Measurements from ENCODE around the gene LY6G5B. TPM values are rescaled to one million over a fixed set of nuclear protein-coding genes. Genes with fewer than 3 reads are reported as not detected.

Gene LY6G5B
- total and polyA plus RNA-seq, 2 experiments from 2014 or later: 7.9 to 8.4 TPM

DNA sequence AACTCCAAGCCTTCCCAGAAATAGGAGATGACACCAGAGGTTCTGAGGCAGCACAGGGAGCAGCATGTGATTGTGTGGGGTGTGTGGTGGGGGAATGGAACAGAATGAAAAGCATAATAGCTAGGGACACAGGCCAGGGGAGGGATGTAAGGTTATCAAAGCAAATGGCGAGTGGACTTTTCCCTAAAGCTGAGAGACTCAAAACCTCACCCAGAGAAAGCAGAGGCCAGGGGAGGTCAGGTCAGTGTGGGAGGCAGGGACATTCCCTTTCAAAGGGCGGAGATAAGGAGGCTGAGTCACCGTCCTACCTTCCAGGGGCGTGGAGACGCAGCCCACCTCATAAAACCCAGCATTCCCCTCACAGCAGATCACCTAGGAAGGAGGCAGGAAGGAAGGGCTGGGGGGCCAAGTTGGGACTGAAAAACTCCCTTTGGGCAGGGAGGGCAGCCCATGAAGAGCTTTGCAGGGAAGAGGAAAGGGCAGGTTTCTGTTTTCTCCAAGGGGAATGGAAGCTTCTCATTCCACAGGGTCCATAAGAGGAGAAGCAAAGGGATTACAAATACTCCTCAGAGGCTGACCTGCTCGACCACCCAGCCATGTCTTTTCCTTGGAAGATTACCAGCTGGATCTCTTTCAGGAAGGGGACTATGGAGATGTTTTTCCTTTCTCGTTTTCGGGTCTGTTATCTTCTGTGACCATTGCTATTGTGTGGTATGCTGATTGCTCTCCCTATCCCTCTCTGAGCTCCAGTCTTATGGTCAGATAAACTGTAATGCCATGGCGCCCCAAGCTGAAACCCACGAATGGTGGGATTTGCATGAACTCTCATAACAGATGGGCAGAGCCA is 20.7 kb downstream of the LY6G5B start:
- peaks cover 21% of the 10 kb centered on the region for H3K36me3 Mint-ChIP-seq (ENCODE audit: low read depth)
- H2AFZ ChIP-seq: no peak overlapping the region
- H3K79me2 ChIP-seq (replicated peaks; ENCODE audit: insufficient read depth): no peaks in the 10 kb centered on the region
- H3K9me2 ChIP-seq (ENCODE audit: insufficient read depth): no peaks in the 10 kb centered on the region
- no peaks in the 10 kb centered on the region; the same call in 2 of the 3 replicates for H3K4me1 Mint-ChIP-seq
- peaks cover 6% of the 10 kb centered on the region; the same call in 1 of the 2 replicates for H3K36me3 ChIP-seq (ENCODE audit: insufficient read depth)
- no peak overlapping the region for H3K4me3 Mint-ChIP-seq
- no peak overlapping the region for H3K27ac Mint-ChIP-seq
- peaks cover 6% of the 10 kb centered on the region for H3K27me3 Mint-ChIP-seq (ENCODE audit: insufficient read depth, low read depth, poor library complexity)
- TF ChIP-seq STAT1 (IDR thresholded peaks at IDR 0.05; ENCODE audit: unreplicated experiment): no peak
- no peak for TF ChIP-seq NANOG (IDR thresholded peaks at IDR 0.05; ENCODE audit: borderline replicate concordance)
- no peak for TF ChIP-seq POLR2AphosphoS5 (IDR thresholded peaks at IDR 0.05; ENCODE audit: low read depth)
- no peak for TF ChIP-seq ZNF331 (CRISPR knock-in tag; IDR thresholded peaks at IDR 0.05; ENCODE audit: low read depth)
- TF ChIP-seq CREB1 (CRISPR knock-in tag; IDR thresholded peaks at IDR 0.05; ENCODE audit: low read depth): no peak
- TF ChIP-seq, protein P1, sequence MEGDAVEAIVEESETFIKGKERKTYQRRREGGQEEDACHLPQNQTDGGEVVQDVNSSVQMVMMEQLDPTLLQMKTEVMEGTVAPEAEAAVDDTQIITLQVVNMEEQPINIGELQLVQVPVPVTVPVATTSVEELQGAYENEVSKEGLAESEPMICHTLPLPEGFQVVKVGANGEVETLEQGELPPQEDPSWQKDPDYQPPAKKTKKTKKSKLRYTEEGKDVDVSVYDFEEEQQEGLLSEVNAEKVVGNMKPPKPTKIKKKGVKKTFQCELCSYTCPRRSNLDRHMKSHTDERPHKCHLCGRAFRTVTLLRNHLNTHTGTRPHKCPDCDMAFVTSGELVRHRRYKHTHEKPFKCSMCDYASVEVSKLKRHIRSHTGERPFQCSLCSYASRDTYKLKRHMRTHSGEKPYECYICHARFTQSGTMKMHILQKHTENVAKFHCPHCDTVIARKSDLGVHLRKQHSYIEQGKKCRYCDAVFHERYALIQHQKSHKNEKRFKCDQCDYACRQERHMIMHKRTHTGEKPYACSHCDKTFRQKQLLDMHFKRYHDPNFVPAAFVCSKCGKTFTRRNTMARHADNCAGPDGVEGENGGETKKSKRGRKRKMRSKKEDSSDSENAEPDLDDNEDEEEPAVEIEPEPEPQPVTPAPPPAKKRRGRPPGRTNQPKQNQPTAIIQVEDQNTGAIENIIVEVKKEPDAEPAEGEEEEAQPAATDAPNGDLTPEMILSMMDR (conservative IDR thresholded peaks at IDR 0.05; ENCODE audit: low read depth in 2 of 2): no peak
- TF ChIP-seq EZH2 (IDR thresholded peaks at IDR 0.05; ENCODE audit: low read depth, unreplicated experiment): no peak
- TF ChIP-seq, protein P2, sequence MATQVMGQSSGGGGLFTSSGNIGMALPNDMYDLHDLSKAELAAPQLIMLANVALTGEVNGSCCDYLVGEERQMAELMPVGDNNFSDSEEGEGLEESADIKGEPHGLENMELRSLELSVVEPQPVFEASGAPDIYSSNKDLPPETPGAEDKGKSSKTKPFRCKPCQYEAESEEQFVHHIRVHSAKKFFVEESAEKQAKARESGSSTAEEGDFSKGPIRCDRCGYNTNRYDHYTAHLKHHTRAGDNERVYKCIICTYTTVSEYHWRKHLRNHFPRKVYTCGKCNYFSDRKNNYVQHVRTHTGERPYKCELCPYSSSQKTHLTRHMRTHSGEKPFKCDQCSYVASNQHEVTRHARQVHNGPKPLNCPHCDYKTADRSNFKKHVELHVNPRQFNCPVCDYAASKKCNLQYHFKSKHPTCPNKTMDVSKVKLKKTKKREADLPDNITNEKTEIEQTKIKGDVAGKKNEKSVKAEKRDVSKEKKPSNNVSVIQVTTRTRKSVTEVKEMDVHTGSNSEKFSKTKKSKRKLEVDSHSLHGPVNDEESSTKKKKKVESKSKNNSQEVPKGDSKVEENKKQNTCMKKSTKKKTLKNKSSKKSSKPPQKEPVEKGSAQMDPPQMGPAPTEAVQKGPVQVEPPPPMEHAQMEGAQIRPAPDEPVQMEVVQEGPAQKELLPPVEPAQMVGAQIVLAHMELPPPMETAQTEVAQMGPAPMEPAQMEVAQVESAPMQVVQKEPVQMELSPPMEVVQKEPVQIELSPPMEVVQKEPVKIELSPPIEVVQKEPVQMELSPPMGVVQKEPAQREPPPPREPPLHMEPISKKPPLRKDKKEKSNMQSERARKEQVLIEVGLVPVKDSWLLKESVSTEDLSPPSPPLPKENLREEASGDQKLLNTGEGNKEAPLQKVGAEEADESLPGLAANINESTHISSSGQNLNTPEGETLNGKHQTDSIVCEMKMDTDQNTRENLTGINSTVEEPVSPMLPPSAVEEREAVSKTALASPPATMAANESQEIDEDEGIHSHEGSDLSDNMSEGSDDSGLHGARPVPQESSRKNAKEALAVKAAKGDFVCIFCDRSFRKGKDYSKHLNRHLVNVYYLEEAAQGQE (IDR thresholded peaks at IDR 0.05; ENCODE audit: unreplicated experiment): no peak
- TF ChIP-seq, protein P3, sequence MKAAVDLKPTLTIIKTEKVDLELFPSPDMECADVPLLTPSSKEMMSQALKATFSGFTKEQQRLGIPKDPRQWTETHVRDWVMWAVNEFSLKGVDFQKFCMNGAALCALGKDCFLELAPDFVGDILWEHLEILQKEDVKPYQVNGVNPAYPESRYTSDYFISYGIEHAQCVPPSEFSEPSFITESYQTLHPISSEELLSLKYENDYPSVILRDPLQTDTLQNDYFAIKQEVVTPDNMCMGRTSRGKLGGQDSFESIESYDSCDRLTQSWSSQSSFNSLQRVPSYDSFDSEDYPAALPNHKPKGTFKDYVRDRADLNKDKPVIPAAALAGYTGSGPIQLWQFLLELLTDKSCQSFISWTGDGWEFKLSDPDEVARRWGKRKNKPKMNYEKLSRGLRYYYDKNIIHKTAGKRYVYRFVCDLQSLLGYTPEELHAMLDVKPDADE (IDR thresholded peaks at IDR 0.05): no peak
- TF ChIP-seq ZNF114 (CRISPR knock-in tag; IDR thresholded peaks at IDR 0.05): no peak
- TF ChIP-seq JUNB (IDR thresholded peaks at IDR 0.05; ENCODE audit: unreplicated experiment): no peak
- TF ChIP-seq, protein P4, sequence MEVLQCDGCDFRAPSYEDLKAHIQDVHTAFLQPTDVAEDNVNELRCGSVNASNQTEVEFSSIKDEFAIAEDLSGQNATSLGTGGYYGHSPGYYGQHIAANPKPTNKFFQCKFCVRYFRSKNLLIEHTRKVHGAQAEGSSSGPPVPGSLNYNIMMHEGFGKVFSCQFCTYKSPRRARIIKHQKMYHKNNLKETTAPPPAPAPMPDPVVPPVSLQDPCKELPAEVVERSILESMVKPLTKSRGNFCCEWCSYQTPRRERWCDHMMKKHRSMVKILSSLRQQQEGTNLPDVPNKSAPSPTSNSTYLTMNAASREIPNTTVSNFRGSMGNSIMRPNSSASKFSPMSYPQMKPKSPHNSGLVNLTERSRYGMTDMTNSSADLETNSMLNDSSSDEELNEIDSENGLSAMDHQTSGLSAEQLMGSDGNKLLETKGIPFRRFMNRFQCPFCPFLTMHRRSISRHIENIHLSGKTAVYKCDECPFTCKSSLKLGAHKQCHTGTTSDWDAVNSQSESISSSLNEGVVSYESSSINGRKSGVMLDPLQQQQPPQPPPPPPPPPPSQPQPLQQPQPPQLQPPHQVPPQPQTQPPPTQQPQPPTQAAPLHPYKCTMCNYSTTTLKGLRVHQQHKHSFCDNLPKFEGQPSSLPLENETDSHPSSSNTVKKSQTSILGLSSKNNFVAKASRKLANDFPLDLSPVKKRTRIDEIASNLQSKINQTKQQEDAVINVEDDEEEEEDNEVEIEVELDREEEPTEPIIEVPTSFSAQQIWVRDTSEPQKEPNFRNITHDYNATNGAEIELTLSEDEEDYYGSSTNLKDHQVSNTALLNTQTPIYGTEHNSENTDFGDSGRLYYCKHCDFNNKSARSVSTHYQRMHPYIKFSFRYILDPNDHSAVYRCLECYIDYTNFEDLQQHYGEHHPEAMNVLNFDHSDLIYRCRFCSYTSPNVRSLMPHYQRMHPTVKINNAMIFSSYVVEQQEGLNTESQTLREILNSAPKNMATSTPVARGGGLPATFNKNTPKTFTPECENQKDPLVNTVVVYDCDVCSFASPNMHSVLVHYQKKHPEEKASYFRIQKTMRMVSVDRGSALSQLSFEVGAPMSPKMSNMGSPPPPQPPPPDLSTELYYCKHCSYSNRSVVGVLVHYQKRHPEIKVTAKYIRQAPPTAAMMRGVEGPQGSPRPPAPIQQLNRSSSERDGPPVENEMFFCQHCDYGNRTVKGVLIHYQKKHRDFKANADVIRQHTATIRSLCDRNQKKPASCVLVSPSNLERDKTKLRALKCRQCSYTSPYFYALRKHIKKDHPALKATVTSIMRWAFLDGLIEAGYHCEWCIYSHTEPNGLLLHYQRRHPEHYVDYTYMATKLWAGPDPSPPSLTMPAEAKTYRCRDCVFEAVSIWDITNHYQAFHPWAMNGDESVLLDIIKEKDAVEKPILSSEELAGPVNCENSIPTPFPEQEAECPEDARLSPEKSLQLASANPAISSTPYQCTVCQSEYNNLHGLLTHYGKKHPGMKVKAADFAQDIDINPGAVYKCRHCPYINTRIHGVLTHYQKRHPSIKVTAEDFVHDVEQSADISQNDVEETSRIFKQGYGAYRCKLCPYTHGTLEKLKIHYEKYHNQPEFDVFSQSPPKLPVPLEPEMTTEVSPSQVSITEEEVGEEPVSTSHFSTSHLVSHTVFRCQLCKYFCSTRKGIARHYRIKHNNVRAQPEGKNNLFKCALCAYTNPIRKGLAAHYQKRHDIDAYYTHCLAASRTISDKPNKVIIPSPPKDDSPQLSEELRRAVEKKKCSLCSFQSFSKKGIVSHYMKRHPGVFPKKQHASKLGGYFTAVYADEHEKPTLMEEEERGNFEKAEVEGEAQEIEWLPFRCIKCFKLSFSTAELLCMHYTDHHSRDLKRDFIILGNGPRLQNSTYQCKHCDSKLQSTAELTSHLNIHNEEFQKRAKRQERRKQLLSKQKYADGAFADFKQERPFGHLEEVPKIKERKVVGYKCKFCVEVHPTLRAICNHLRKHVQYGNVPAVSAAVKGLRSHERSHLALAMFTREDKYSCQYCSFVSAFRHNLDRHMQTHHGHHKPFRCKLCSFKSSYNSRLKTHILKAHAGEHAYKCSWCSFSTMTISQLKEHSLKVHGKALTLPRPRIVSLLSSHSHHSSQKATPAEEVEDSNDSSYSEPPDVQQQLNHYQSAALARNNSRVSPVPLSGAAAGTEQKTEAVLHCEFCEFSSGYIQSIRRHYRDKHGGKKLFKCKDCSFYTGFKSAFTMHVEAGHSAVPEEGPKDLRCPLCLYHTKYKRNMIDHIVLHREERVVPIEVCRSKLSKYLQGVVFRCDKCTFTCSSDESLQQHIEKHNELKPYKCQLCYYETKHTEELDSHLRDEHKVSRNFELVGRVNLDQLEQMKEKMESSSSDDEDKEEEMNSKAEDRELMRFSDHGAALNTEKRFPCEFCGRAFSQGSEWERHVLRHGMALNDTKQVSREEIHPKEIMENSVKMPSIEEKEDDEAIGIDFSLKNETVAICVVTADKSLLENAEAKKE (CRISPR knock-in tag; IDR thresholded peaks at IDR 0.05): no peak
- TF ChIP-seq EZH2phosphoT487 (IDR thresholded peaks at IDR 0.05; ENCODE audit: unreplicated experiment): no peak
- no peaks in the 10 kb centered on the region for H3K4me1 ChIP-seq (ENCODE audit: insufficient read depth)
- H3K4me2 ChIP-seq: no peak overlapping the region
- H3K9me3 Mint-ChIP-seq: no peaks in the 10 kb centered on the region
- H4K20me1 ChIP-seq (replicated peaks; ENCODE audit: insufficient read depth): no peaks in the 10 kb centered on the region
- ATAC-seq (no peak), DNase-seq (ENCODE audit: low spot score) (no peak)
- no peak overlapping the region for H3K4me3 ChIP-seq
- no peaks in the 10 kb centered on the region for H3F3A ChIP-seq (replicated peaks; ENCODE audit: low read depth)
- H3K27ac ChIP-seq (ENCODE audit: low read depth): no peak overlapping the region
- H3K27me3 ChIP-seq (ENCODE audit: insufficient read depth): no peaks in the 10 kb centered on the region

All from GM23338 (cell line).